GM12874 (cell line): ENCODE results near the gene GLT8D1.

Experiments used
- CTCF ChIP-seq: IDR thresholded peaks from 2 replicates; pipeline ENCODE4 v1.5.1; 2011; ENCODE audit warnings: low read depth, mild to moderate bottlenecking, control low read depth, low read length, moderate library complexity; ENCODE audit not compliant: insufficient read depth

Gene GLT8D1

DNA sequence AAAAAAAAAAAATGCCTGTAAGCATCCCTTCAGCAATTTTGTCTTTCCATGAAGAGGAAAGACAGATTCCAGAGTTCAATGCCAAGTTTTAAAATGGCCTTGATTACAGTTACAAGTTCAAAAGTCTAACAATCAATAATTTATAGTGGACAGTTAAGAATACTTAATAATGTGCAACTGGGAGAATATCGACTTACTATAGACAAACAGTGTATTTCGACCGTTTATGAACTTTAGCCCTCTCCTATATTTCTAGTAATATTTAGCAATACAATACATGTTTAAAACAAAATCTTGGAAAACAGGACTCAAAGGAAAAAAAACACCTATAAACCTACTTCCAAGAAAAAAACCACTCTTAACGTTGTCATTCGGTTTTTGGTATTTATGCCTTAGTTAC lies 21.4 kb downstream of the GLT8D1 start:
- no peak for TF ChIP-seq CTCF

- no peak for TF ChIP-seq CTCF
These were observed 22.0 kb downstream of the GLT8D1 start for GRCh38 chr3:52683611-52684010.

DNA sequence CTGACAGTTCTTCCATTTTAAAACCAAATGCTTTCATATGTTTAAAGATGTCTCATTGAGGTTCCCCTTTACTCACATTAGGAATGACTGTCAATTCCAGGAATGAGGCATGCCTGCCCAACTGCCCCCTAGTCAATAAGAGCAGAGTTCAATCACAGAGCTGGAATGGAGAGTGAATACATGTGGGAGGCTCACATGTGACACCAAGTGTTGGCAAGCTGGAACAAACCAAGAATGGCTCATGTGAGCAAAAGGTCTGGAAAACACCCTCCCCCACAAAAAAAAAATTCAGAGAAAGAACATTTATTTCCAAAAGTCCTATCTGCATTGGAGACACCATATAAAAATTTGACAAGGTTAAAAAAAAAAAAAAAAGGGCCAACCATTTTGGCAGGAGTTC lies 23.6 kb downstream of the GLT8D1 start:
- 0 out of 2 replicates have a peak, but pooled peaks have one; percentile 5 for TF ChIP-seq CTCF

- TF ChIP-seq CTCF, result no peak
These were observed 24.0 kb downstream of the GLT8D1 start for GRCh38 chr3:52681596-52681995.

DNA sequence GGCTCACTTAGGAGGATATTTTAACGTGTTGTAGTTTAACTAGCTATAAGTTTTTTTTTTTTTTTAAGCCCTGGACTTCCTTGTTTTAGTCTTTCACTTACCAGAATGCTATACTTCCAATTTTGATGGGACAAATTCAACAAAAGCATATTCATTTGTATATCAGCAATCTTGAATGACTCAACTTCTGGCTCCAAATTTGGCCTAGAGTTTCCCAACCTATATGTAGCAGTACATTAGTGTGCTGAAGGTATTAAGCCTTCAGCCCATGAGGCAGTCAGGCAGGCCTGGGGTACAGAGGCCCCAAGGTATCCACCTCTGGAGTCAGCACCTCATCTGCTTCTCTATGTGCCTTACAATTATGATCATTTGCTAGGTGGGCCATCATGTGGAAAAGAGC lies 25.8 kb downstream of the GLT8D1 start:
- TF ChIP-seq CTCF, result no peak

- TF ChIP-seq CTCF, result no peak
These were observed 26.4 kb downstream of the GLT8D1 start for GRCh38 chr3:52679199-52679538.

- no peak for TF ChIP-seq CTCF
These were observed 27.1 kb downstream of the GLT8D1 start for GRCh38 chr3:52678265-52679198.
